ENCODE results near the gene DNAAF5.

DNAAF5 gene

DNA sequence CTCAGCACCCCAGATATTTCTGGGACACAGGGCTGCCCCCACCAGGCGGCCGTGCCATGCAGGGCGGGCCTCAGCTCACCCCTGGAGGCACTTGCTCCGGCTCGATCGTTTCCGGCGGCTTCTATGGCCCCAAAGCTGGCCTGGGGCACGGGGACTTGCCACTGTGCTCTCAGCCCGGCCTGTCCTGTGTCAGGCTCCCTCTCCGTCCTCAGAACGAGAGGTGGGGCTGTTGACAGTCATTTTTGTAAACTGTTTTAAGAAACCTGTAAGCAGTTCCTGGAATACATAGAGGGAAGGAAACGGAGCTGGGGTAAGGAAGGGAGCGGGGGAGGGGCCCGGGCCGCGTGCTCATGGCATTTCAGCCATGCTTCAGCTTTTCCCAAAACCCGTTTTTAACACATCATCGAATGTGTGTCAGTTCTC, 31.3 kb downstream of the DNAAF5 start:
- no peak for DNase-seq (ENCODE audit: low read depth, low spot score)
- no peak overlapping the region for H3K4me3 ChIP-seq (ENCODE audit: low read length)

DNA sequence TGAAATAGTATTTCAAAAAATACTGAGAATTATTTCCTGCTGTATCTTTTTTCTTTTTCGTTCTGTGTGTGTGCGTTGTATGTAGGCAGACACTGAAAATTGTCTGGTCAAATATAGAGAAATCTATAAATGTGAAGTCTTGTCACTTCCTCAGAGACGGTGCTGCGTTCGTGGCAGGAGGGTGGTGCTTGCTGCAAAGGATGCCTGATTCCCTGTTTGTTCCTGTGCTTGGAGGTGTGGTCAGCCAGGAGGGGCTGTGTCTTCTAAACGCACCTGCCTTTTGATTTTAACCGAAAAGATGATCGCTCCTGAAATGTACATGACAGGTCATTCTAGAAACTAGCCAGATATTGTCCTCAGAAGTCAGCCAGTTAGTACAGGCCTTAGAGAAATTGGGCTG, 33.1 kb downstream of the DNAAF5 start:
- DNase-seq (ENCODE audit: low read depth, low spot score) = no peak

DNA sequence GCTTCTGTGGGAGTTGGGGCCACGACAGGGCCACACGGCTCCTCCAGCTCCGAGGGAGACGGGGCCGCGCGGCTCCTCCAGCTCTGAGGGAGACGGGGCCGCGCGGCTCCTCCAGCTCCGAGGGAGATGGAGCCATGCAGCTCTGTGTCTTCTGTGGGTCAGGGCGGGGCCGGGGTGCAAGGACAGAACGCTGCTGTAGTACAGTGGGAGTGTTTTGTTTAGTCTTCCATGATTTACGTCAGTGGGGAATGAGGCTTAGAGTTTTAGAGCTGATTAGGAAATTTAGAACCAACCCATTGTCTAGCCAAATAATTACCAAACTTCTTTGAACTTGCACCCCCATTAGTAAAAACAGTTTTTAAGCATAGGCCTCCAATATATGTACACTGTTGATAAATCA, 33.5 kb downstream of the DNAAF5 start:
- DNase-seq (ENCODE audit: low read depth, low spot score) = no peak

More for the DNA sequence above, 33.1 kb downstream of the DNAAF5 start:
- no peak overlapping the region for H3K4me3 ChIP-seq (ENCODE audit: low read length)

DNA sequence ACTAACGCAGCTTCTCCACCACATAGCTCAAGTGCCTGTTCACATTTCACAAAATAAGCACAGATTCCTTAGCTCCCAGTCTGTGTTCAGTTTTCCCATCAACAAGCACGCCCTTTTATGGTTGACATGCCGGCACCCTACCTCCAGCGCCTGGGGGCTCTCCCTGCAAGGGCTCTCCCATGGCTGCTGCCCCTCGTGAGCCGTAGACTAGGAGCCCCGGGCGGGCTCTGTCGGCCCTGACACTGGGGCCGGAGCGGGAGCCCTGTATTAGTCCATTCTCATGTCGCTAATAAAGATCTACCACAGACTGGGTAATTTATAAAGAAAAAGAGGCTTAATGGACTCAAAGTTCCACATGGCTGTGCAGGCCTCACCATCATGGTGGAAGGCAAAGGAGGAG, 34.6 kb downstream of the DNAAF5 start:
- no peak overlapping the region for H3K4me3 ChIP-seq (ENCODE audit: low read length)
- DNase-seq (ENCODE audit: low read depth, low spot score) = no peak

More for the DNA sequence above, 33.5 kb downstream of the DNAAF5 start:
- no peak overlapping the region for H3K4me3 ChIP-seq (ENCODE audit: low read length)

DNA sequence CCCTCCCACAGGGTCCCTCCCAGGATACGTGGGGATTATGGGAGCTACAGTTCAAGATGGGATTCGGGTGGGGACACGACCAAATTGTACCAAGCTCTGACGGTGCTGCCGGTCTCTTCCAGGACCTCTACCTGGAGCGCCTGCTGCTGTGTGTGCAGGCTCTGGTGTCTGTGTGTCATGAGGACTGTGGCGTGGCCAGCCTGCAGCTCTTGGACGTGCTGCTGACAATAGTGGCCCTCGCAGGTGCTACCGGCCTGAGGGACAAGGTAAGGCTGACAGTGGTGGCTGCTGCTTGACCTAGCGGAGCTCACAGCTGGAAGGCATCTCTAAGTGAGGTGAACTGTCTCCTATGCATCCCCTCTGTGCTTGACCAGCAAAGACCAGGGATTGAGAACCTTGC, 35.1 kb downstream of the DNAAF5 start:
- no peak for DNase-seq (ENCODE audit: low read depth, low spot score)
- H3K4me3 ChIP-seq (ENCODE audit: low read length) = no peak overlapping the region

DNA sequence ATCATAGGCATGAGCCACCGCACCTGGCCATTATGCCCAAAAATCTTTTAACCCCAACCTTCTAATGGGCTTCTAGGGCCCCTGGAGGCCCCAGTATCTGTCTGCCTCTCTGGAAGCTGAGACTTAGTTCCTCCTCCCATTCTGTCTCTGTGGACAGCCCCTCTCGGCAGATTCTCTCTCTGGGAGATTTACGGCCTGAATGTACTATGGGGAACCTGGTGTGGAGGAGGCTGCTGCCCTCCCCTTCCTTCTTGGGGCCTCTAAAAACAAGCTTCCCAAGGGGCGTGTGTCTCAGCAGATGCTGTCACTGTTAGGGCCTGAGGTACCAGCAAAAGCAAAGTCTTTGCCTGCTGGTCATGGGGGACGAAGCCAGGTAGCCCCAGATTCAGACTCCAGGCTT, 36.4 kb downstream of the DNAAF5 start:
- no peak overlapping the region for H3K4me3 ChIP-seq (ENCODE audit: low read length)
- no peak for DNase-seq (ENCODE audit: low read depth, low spot score)

DNA sequence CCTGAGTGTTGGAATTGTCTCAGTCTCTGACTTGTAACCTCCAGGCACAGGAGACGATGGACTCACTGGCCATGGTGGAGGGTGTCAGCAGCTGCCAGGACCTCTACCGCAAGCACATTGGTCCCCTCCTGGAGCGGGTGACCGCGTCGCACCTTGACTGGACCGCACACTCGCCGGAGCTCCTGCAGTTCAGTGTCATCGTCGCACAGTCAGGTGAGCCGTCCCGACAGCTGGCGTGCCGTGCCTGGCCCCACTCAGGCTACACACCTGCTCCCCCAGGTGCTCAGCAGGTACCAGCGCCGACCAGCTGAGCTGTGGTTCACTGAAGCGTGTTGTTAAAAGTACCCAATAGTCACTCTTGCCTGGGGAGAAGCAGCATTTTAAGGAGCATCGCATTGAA, 37.3 kb downstream of the DNAAF5 start:
- H3K4me3 ChIP-seq (ENCODE audit: low read length) = no peak overlapping the region
- DNase-seq (ENCODE audit: low read depth, low spot score) = no peak

DNA sequence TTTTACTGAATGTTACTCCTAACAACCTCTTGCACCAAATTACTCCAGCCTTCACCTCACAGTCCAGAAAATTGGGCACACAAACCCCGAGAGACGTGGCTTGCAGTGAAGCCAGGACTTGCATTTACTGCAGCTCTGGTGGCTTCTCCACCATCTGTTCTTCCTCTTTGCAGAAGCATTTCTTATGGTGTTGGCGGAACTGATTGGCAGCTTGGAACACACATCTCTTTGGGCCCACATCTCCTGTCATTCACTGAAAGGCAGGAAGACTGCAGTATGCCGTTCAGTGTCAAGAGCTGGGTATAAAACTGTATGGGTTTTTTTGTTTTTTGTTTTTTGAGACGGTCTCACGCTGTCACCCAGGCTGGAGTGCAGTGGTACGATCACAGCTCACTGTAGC, 38.9 kb downstream of the DNAAF5 start:
- no peak overlapping the region for H3K4me3 ChIP-seq (ENCODE audit: low read length)
- DNase-seq (ENCODE audit: low read depth, low spot score) = no peak

DNA sequence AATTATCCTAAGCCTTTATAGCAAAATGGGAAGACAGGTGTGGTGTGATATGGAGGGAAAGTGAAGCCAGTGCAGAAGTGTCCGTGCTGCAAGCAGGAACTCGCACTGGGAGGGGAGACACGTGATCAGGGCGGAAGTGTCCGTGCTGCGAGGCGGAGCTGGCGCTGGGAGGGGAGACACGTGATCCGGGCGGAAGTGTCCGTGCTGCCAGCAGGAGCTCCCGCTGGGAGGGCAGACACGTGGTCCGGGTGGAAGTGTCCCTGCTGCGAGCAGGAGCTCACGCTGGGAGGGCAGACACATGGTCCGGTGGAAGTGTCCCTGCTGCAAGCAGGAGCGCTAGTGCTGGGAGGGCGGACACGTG, 41.1 kb downstream of the DNAAF5 start:
- DNase-seq (ENCODE audit: low read depth, low spot score) = no peak
- no peak overlapping the region for H3K4me3 ChIP-seq (ENCODE audit: low read length)

DNA sequence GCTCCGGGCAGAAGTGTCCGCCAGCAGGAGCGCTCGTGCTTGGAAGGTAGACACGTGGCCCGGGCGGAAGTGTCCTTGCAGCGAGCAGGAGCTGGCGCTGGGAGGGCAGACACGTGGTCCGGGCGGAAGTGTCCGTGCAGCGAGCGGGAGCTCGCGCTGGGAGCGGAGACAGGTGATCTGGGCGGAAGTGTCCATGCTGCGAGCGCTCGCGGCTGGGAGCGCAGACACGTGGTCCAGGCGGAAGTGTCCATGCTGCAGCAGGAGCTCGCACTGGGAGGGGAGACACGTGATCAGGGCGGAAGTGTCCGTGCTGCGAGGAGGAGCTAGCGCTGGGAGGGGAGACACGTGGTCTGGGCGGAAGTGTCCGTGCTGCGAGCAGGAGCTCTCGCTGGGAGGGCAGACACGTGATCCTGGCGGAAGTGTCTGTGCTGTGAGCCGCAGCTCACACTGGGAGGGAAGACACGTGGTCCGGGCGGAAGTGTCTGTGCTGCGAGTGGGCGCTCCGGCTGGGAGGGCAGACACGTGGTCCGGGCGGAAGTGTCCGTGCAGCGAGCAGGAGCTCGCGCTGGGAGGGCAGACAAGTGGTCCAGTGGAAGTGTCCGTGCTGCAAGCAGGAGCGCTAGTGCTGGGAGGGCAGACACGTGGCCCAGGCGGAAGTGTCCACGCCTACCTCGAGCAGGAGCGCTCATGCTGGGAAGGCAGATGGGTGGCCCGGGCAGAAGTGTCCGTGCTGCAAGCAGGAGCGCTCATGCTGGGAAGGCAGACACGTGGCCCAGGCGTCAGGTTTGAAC, 41.6 kb downstream of the DNAAF5 start:
- no peak for DNase-seq (ENCODE audit: low read depth, low spot score)
- no peak overlapping the region for H3K4me3 ChIP-seq (ENCODE audit: low read length)

DNA sequence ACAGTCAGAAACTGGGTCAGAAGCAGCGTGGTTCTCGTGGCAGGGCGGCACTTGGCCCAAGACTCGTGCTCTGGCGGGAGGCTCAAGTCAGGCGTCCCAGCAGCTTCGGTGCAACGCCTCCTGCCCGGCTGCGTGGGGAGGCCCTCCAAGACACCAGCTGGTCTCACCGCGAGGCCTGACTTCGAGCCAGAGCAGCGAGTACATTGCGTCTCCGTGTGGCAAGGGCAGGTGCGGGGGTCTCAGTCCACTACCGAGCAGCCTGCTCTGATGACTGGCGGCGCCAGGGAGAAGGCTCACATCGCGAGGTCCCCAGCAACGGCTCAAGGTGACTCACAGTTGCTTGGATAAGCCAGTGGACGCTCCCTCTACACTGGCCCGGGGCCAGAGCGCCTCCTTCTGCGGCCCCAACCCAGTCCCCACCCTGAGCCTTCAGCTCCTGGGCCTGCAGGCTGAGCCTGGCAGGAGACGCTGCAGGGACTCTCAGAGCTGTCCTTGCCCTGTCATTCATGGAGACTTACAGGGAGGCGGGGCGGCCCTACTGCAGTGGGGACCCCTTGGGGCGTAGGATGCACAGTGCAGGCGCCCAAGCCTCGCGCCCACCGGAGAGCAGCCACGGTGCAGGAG, 42.5 kb downstream of the DNAAF5 start:
- no peak overlapping the region for H3K4me3 ChIP-seq (ENCODE audit: low read length)
- DNase-seq (ENCODE audit: low read depth, low spot score) = no peak

DNA sequence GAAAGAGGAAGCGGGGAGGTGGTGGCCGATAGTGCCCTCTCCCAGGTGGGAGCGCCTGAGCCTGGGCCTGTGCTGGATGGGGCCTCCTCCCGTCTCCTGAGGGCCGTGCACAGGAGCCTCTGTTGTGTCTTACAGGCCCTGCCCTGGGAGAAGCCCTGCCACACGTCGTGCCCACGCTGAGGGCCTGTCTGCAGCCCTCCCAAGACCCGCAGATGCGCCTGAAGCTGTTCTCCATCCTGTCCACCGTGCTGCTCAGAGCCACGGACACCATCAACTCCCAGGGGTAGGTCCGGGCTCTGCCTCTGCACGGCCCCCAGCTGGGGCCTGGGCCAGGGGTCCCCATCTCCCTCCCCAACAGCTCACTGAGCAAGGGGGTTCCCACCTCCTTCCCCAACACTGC, 43.8 kb downstream of the DNAAF5 start:
- H3K4me3 ChIP-seq (ENCODE audit: low read length) = no peak overlapping the region
- no peak for DNase-seq (ENCODE audit: low read depth, low spot score)

DNA sequence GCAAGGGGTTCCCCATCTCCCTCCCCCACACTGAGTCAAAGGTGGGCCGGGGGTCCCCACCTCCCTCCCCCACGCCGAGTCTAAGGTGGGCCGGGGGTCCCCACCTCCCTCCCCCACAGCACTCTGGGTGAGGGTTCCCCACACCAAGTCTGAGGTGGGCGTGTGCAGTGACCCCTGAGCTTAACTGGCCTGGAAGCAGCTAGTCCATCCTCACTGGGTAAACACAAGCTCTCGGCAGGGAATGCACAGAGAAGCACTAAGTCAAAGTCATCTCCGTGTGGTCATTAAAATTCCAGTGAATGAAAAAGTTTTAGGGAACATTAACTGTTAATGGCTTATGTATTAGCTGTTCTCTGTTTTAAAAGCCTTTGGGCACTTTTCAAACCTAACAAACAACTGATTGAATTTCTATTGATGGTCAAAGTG, 44.3 kb downstream of the DNAAF5 start:
- DNase-seq (ENCODE audit: low read depth, low spot score) = no peak
- no peak overlapping the region for H3K4me3 ChIP-seq (ENCODE audit: low read length)

DNA sequence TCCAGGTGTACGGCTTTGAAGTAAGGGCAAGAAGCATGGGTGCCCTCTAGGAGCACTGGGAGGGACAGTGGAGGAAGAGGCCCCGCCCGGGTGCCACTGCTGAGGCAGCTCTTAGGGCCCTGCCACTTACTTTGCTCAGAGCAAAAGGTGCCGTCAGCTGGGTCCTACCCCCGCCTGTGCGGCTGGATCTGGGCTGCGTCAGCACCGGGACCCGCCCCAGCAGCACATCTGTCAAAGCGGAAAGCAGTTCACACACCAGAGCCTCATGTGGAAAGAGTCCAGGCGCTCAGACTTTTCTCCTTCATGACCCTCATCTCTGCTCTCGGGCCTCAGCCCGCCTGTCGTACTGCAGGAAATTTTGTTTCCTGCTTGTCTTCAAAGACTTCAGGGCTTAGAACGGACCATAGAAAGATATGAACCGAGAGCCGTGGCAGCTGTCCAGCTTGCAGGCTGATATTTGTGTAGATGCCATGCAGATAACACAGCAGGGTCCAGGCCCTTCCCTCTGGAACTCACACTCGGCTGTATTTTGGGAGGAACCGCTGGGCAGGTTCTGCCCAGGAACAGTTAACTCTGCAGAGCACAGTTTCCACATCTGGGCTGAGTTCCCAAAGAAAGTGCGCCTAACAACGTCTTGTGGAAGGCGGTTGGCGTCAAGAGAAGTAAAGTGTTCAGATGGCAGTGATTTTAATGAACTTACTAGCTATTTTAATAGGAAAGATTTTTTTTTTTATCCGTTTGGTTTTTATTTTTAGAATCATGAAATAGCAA, 44.9 kb downstream of the DNAAF5 start:
- DNase-seq (ENCODE audit: low read depth, low spot score) = no peak
- H3K4me3 ChIP-seq (ENCODE audit: low read length) = no peak overlapping the region

DNA sequence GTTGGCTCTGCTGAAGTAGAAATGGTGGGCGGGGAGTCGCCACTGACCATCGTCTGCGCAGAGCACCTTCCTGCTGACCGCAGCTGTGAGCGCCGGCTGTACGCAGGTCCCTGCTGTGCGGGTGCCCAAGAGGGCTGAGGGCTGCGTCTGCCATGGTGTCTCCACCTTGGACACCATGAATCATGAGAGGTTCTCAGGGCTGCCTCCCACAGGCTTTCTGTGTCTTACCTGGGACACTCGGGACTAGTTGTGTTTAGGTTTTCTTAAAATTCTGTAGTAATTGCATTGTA, 45.5 kb downstream of the DNAAF5 start:
- no peak for DNase-seq (ENCODE audit: low read depth, low spot score)
- no peak overlapping the region for H3K4me3 ChIP-seq (ENCODE audit: low read length)

DNA sequence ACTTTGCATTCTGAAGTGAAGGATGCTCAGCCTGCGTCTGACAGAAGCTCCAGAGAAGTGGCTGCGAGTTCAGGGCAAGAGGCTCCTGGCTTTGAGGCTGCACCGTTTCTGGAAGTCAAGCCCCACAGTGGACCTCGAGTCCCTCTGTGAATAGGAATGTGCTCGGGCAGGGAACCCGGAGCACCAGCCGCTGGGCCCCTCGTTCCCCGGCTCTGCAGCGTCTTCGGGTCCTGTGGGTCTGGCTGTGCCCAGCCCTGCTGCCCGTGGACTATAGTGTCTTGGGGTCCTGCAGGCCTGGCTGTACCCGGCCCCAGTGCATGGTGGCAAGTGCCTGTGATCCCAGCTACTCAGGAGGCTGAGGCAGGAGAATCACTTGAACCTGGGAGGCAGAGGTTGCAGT, 45.9 kb downstream of the DNAAF5 start:
- H3K4me3 ChIP-seq (ENCODE audit: low read length) = no peak overlapping the region
- no peak for DNase-seq (ENCODE audit: low read depth, low spot score)

DNA sequence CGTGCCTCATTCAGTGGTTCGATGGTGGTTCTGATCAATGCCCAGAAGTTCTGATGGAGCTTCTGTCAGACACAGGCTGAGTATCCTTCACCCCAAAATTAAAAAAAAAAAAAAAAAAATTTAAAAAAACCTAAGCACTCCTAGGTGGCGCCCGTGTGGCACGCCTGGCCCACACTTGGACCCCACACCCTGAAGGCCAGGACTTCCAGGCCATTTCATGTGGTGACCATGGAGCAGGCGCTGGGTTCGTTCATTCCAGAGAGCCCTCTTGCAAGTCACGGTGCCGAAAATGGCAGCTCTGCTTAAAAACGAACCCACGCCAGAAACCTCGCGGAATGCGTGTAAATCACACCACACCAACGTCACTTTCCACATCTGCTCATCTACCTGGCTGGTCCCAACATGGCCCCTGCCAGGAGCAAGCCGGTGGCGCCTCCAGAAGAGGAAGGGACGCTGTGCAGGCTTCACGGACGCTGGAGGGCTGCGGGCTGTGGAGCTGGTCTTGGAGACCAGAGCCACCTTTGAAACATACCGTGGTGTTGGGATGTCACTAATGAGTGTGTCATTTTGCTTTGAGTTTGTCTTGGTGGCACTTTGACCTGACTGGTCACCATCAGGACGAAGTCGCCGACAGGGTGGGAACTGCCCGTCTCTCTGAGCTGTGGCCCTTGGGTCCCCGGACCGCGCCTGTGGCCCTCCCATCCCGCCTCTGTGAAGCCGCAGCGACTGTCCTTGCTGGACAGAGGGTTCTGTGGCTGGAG, 46.5 kb downstream of the DNAAF5 start:
- no peak overlapping the region for H3K4me3 ChIP-seq (ENCODE audit: low read length)
- no peak for DNase-seq (ENCODE audit: low read depth, low spot score)

DNA sequence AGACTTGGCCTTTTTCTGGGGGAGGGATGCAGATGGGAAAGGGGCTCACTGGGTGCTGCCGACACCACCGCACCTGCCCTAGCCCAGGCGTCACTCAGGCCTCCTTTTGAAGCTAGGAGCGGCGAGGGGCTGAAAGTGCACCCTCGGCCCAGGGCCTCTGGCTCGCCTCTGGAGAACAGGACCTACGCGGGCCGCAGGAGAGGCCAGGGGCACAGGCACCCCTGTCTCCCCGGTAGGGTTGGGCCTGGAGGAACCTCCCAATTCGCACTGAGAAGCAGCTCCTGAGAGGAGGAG, 47.1 kb downstream of the DNAAF5 start:
- H3K4me3 ChIP-seq (ENCODE audit: low read length) = no peak overlapping the region
- no peak for DNase-seq (ENCODE audit: low read depth, low spot score)

DNA sequence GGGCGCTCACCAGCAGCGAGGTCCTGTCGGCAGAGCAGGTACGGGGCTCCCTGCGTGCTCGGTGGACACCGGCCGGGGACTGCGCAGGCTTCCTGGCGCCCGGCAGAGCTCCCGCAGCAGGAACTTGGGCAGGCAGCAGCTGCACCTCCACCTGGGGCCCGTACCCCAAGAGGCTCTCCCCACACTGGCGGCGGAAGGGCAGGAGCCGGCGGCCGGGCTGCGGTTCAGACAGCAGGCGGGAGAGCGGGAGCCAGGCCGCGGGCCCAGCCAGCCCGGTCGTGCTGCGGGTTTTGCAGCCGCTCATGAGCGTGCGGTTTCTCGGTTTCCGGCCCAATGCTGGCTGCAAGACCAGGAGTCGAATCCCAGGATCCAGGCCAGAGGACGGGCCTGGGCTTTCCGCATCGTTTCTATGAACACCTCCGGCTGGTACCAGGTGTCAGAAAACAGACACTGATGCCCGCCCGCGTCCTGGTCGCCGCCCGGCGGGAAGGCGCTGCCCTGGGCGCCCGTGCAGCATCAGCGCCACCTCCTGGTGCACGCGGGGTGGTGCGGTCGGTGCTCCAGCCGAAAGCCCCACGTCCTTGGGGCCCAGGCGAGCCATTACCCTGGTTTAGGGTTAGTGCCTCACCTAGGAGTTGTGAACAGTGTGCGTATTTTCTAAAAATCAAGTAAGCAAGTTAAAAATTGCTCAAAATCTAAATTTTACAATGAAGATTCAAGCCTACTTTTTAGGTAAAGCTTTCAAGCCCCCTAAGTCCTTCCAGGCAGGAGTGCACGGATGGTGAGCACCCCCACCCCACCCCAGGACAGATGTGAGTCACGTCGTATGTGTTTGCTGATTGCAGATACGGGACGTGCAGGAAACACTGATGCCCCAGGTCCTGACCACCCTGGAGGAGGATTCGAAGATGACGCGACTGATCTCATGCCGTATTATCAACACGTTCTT, 47.9 kb downstream of the DNAAF5 start:
- DNase-seq (ENCODE audit: low read depth, low spot score) = no peak

More for the DNA sequence above, 47.9 kb downstream of the DNAAF5 start:
- H3K4me3 ChIP-seq (ENCODE audit: low read length) = no peak overlapping the region
